Adipose tissue (tissue), 3 donors: ENCODE data around the gene FPR1. TPM values are rescaled to one million over a fixed set of nuclear protein-coding genes. Genes with fewer than 3 reads are reported as not detected.

Experiments
- H3K27ac ChIP-seq: one replicate; pipeline ENCODE4 v1.5.1; 2013; ENCODE audit warnings: low read depth, low read length
- WGBS, 3 donors: extraction: QIAGEN DNeasy Blood & Tissue Kit; methylation state at CpG; one replicate each; pipeline ENCODE4 v1.1.7; 2013; 5-methylcytosine and 5-hydroxymethylcytosine counted together
- polyA plus RNA-seq, 3 donors: library from polyadenylated mRNA; stranded (reverse); fragments of 200-250 nt; gene quantifications; one replicate each; pipeline ENCODE4 v1.2.3, GENCODE V29; 2013
- donor health status: healthy with polysubstance abuse.
- donor health status: Bipolar disorder and iron deficiency.
- donor health status: healthy.

FPR1 gene
- polyA plus RNA-seq, 3 donors, result 4.4 to 59.0 (median 27.8) TPM

DNA sequence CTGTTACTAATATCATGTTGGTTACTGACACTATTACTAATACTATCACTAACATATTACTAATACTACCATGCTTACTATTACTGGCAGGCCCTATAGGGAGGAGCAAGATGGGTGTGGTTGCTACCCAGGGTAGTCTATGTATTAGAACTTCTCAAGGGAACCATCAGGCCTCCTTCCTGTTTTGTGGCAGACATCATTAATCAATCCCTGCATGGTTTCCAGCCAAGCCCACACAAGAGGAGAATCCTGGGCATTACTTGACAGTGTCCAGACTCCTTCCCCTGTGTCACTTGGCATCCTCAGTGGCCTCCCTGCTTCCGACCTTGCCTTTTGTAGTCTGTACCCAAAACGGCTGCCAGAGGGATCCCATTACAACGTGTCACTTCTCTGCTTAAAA lies 36.8 kb downstream of the FPR1 start:
- 47 to 57% (median 55%) methylated on average over 3 of the region's 3 CpGs for WGBS, 3 donors
- H3K27ac ChIP-seq, result no peak overlapping the region

DNA sequence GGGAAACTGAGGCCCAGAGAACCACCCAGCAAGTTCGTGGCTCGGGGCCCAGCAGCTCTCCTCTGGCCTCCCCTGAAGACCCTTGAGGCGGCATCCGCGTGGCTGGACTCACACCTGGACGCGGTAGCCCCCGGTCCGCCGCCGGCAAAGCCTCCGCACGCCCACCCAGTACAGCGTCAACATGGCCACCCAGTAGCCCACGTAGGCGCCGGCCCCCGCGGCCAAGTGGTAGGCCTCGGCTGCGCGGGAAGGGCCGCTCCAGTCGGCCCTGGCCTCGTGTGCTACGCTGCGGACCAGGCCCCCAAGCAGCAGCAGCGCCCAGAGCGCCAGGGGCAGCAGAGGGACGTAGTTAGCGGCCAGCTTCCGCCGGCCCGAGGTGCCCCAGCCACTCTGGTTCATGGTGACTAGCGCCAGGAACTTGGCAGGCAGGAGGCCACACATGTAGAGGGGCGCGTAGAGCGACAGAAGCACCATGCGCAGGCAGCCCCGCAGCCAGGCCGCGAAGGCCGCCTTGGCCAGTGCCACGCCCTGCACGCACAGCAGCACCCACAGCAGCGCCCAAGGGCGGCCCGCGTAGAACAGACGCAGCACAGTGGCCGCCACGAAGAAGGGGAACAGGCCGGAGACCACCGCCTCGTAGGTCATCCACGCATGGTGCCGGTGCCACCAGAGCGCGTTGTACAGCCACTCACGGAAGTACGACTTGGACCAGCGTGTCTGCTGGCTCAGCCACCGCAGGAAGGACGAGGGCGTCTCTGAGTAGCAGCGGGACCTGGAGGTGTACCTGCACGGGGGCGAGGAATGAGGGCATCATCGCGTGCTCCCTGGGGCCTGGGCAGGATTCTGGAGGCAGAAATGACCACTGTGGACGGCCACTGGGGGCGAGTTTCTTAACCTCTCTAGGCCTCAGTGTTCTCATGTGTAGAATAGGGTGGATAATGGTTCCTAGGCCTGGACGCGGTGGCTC lies 38.1 kb downstream of the FPR1 start:
- H3K27ac ChIP-seq, result no peak overlapping the region
- 91 to 95% (median 91%) methylated on average over 74 of the region's 74 CpGs for WGBS, 3 donors

DNA sequence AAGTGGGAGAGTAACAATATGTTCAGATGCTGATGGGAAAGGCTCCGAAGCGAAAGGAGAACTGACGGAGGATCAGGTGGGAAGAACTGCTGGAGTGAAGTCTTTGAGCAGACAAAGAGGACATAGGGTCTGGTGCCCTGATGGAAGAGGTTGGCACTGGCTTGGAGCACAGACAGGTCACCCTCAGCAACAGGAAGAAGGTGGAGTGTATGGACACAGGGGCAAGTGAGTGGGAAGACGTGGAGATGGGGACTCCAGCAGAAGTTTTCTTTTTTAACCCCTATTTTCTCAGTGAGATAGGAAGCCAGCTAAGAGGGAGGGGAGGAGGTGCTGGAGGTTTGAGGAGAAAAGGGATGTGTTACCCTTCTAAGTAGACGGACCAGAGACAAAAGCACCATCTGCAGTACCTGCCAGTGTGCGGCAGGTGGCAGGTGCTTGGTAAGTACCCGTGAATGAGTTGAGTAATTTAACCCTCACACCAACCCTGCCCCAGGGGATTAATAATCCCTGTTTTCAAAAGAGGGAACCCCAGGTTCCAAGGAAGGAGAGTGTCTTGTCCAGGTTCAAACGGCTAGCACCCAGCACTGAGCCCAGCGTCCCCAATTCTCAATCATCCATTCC lies 39.1 kb downstream of the FPR1 start:
- H3K27ac ChIP-seq, result no peak overlapping the region
- 36 to 51% (median 51%) methylated on average over 9 of the region's 9 CpGs for WGBS, 3 donors

DNA sequence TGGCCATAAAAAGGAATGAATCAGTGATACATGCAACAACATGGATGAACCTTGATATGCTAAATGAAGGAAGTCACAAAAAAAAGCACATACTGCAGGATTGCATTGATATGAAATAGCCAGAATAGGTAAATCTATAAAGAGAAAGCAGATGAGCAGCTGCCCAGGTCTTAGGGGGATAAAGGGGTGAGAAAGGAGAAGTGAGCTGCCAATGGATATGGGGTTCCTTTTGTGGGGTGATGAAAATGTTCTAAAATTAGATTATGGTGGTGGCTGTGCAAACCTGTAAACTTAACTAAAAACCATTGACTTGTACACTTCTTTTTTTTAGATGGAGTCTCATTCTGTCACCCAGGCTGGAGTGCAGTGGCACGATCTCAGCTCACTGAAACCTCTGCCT lies 40.0 kb downstream of the FPR1 start:
- H3K27ac ChIP-seq, result no peak overlapping the region
- WGBS, 3 donors, result 68 to 100% (median 79%) methylated on average over 1 of the region's 1 CpG

DNA sequence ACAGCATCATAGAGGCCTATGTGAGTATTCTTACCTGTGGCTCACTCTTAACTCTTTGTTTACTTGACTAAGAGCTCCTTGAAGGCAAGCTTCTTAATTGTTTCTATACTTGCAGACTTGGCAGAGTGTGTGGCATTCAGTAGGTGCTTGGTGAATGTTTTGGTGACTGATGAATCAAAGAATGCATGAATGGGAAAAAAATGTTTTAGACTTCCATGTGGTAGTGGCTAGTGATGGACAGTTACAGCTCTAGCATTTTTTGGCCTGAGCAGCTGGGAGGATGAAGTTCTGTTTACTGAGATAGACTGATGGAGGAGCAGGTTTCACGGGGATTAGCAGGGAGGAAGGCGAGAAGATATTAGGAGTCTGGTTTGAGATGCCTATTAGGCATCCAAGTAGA lies 41.5 kb downstream of the FPR1 start:
- WGBS, 3 donors, result 59 to 64% (median 63%) methylated on average over 2 of the region's 2 CpGs
- no peak overlapping the region for H3K27ac ChIP-seq

GRCh38 chr19:51709575-51709974 lies 42.1 kb downstream of the FPR1 start:
- 70 to 84% (median 72%) methylated on average over 6 of the region's 6 CpGs for WGBS, 3 donors

DNA sequence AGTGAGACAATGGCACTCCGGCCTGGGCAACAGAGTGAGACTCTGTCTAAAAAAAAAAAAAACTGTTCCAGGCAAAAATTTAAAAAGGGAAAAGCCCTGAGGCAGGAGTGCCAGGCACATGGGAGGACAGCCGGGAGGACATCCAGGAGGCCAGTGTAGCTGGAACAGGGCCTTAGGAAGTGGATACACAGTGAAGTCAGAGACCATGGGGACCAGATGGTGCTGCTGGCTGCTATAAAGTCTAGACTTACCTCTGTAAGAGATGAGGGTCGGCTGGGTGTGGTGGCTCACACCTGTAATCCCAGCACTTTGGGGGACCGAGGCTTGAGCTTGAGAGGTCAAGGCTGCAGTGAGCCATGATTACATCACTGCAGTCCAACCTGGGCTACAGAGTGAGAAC lies 42.9 kb downstream of the FPR1 start:
- WGBS, 3 donors, result 78 to 91% (median 80%) methylated on average over 4 of the region's 4 CpGs
- H3K27ac ChIP-seq, result no peak overlapping the region

More at GRCh38 chr19:51709575-51709974, 42.1 kb downstream of the FPR1 start:
- no peak overlapping the region for H3K27ac ChIP-seq

GRCh38 chr19:51706885-51707284 lies 44.8 kb downstream of the FPR1 start:
- H3K27ac ChIP-seq, result no peak overlapping the region
- 97 to 98% (median 98%) methylated on average over 3 of the region's 3 CpGs for WGBS, 3 donors

GRCh38 chr19:51706296-51706695 lies 45.4 kb downstream of the FPR1 start:
- 98 to 99% (median 98%) methylated on average over 4 of the region's 4 CpGs for WGBS, 3 donors
- no peak overlapping the region for H3K27ac ChIP-seq

DNA sequence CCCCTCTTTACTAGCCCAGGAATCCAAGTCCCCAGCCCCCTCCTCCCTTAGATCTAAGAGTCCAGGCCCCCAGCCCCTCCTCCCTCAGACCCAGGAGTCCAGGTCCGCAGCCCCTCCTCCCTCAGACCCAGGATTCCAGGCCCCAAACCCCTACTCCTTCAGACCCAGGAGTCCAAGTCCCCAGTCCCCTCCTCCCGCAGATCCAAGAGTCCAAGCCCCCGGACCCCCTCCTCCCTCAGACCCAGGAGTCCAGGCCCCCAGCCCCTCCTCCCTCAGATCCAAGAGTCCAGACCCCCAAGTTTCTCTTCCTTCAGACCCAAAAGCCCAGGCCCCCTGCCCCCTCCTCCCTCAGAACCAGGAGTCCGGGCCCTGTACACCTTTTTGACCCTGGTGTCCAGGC lies 47.1 kb downstream of the FPR1 start:
- H3K27ac ChIP-seq, result peak overlapping the region; percentile 30
- 37 to 47% (median 45%) methylated on average over 4 of the region's 4 CpGs for WGBS, 3 donors

GRCh38 chr19:51703575-51704515 lies 47.8 kb downstream of the FPR1 start:
- H3K27ac ChIP-seq, result peak overlapping the region; percentile 30
- WGBS, 3 donors, result 1% methylated on average over 66 to 74 of the region's 74 CpGs

DNA sequence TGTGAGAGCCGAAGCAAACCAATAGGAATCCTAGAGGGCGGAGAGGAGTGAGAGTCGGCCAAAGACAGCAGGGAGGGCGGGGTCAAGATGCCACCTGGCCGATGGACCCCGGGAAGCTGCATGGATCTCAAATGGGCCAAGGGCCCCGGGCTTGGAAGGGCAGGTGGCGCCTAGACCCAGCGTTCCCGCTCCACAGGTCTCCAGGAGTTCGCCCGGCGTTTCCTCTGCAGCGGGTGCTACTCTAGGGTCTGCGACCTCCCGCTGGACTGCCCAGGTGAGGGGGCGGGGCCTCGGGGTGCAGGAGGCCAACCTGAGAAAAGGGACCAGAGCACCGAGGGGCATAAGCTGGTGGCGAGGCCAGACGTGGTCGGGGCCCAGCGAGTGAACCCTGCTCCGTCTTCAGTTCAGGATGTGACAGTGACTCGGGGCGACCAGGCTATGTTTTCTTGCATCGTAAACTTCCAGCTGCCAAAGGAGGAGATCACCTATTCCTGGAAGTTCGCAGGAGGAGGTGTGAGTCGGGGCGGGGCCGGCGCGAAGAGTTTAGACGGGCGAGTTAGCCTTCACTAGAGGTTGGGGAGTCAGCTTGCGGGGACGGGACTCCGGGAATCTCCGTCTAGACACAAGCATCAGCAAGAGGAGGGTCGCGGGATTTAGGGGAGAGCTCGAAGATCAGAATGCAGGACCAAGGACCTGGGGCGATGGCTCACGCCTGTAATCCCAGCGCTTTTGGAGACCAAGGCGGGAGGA lies 48.7 kb downstream of the FPR1 start:
- 12 to 30% (median 28%) methylated on average over 46 of the region's 46 CpGs for WGBS, 3 donors
- no peak overlapping the region for H3K27ac ChIP-seq

DNA sequence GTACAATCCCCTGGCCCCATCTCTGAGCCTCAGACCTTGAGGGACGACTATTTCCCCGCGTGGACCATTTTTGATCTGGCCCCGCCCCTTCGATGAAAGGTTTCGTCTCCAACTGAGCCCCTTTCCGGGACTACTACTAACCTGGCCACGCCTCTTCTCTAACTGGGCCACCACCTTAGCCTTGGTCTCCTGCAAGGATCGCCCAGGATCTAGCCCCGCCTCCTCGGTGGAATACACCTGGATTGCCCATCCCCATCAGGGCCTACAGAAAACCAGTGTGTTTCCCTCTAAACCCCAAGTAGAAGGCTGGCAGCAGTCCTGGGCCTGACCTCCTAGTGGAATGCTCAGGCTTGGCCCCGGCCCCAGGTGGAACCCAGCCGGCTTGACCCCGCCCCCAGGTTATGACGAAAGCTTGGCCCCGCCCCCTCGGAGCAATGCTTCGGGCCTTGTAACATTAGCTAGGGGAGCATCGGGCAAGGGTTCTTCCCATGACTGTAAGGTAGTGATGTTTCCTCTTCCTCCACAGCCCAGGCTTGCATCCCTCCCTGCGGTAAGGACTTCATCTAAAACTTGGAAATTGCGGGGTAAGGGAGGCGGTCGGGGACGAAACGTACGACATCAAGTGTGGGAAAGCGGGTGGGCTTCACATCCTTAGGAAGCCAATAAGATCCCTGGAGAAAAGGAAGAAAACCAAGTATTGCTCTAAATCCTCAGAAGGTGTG lies 49.4 kb downstream of the FPR1 start:
- WGBS, 3 donors, result 16 to 41% (median 36%) methylated on average over 27 of the region's 27 CpGs
- H3K27ac ChIP-seq, result no peak overlapping the region

- WGBS, 3 donors, result 65 to 88% (median 87%) methylated on average over 12 of the region's 12 CpGs
- H3K27ac ChIP-seq, result no peak overlapping the region
Observed at GRCh38 chr19:51701468-51702100, 50.1 kb downstream of the FPR1 start.

GRCh38 chr19:51699170-51699569 lies 52.5 kb downstream of the FPR1 start:
- WGBS, 3 donors, result 91 to 96% (median 93%) methylated on average over 5 of the region's 5 CpGs
- no peak overlapping the region for H3K27ac ChIP-seq

- 92 to 97% (median 95%) methylated on average over 5 of the region's 5 CpGs for WGBS, 3 donors
- no peak overlapping the region for H3K27ac ChIP-seq
Observed at GRCh38 chr19:51698296-51698695, 53.4 kb downstream of the FPR1 start.
